ENCODE results near the gene SCAMP4.
"Not testable (repeated sequence)": the region's sequence is repeated elsewhere in the genome, so short reads cannot be mapped to it uniquely, and the experiment has no call there.

The SCAMP4 gene

DNA sequence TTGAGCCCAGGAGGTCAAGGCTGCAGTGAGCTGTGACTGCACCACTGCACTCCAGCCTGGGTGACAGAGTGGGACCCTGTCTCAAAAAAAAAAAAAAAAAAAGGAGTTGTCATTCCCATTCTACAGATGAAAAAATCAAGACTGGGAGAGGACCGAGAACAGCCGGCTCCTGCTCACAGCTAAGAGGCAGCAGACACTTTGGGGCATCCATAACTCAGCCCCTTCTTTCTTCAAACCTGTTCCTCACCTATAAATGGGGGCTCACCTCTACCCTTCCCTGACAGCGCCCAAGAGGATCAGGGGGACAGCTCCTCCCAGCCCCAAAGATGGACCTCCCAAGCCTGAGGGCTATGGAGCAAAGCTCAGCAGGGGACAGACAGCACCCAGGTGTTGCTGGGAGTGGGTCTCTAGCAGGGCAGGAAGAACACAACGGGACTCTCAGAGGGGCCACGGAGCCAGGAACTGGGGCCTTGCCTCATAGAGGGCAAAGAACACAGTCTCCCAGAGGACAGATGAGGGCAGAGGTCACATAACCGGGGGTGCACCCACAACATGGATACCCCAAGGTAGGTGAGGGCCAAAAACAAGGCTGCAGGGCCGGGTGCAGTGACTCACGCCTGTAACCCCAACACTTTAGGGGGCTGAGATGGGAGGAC is 38.4 kb upstream of the SCAMP4 start:
- DNase-seq (ENCODE audit: low read depth), result no peak

DNA sequence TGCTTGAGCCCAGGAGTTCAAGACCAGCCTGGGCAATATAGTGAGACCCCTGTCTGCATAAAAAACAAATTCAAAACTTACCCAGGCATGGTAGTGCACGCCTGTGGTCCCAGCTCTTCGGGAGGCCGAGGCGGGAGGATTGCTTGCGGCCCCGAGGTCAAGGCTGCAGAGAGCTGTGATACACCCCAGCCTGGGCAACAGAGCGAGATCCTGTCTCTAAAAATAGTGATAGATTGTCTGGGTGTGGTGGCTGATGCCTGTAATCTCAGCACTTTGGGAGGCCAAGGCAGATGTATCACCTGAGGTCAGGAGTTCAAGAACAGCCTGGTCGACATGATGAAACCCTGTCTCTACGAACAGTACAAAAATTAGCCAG is 37.9 kb upstream of the SCAMP4 start:
- DNase-seq (ENCODE audit: low read depth), result no peak

DNA sequence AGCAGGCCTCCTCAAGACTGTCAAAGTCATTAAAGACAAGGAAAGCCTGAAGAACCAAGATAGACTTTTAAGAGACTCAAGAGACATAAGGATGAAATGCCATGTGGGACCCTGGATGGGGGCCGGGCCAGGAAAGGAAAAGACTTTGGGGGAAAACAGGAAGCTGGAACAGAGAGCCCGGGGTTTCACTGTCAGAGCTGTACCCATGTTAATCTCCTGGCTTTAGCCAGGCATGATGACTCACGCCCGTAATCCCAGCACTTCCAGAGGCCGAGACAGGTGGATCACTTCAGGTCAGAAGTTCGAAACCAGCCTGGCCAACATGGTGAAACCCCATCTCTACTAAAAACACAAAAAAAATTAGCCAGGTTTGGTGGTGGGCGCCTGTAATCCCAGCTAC is 36.2 kb upstream of the SCAMP4 start:
- no peak for DNase-seq (ENCODE audit: low read depth)

DNA sequence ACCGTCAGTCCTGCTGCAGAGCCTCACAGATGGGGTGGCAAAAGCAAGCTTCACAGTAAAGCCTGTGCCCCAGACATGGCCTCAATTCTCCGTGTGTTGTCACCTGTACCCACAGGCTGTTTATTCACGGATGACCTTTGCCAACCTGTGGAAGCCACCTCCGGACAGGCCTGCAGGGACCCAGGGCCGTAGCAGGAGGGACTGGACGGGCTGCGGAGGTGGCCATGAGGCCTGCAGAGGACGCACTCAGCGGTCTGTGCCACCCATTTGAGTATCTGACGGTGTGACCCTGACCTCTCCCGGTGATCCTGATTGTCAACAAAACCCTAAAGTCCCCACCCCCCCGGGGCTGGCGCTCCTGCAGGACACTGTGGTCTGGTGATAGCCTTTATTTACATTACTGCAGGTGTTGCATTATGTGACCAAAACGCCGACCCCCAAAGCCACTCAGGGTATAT is 34.0 kb upstream of the SCAMP4 start:
- DNase-seq (ENCODE audit: low read depth), result no peak

DNA sequence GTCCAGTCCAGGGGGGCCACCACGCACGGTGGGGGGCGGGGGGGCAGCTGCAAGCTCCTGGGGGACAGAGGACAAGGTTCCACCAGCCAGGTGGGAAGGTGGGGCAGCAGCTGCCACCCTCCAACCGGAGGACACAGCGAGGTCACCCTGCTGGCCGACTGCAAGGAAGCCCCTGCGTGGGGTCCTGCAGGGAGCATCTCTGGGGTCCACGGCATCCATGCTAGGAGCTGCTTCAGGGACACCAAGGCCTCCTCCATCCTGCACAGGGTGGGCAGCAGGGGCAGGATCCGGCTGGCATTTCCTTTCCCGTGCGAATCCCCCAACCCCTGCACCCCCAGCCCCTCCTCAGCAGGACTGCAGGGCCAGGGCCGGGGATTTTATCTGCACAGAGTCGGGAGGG is 33.6 kb upstream of the SCAMP4 start:
- DNase-seq (ENCODE audit: low read depth), result no peak

DNA sequence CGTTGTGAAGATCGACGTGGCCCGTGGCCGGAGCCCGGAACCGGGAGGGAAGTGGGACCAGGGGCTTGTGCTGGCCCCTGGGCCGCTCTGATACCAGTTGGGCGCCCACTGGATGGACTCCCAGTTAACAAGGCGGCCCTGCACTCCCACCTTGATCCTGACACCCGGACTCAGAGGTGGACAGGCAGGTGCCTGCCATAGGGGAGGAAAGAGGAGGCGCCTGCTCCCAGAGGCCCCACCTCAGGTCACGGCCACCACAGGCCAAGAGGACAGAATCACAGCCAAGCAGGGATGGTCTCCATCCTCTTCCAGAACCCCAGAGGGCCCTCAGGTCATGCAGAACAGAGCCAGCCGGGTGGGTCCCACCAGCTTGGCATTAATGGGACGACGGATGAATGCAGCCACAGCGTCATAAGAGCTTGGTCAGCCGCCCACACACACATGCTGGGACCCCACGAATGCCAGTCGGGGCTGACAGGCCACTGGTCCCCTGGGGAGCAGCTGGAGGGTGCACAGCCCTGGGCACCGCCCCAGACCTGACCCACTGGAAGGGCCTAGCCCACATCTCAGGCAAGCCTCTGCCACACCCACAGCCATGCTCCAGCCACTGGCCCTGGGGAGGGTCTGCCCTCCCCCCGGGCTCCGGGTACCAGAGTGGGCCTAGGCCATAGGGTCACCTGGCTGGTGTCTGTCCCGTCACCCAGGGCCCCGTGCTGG is 32.2 kb upstream of the SCAMP4 start:
- no peak for DNase-seq (ENCODE audit: low read depth)

DNA sequence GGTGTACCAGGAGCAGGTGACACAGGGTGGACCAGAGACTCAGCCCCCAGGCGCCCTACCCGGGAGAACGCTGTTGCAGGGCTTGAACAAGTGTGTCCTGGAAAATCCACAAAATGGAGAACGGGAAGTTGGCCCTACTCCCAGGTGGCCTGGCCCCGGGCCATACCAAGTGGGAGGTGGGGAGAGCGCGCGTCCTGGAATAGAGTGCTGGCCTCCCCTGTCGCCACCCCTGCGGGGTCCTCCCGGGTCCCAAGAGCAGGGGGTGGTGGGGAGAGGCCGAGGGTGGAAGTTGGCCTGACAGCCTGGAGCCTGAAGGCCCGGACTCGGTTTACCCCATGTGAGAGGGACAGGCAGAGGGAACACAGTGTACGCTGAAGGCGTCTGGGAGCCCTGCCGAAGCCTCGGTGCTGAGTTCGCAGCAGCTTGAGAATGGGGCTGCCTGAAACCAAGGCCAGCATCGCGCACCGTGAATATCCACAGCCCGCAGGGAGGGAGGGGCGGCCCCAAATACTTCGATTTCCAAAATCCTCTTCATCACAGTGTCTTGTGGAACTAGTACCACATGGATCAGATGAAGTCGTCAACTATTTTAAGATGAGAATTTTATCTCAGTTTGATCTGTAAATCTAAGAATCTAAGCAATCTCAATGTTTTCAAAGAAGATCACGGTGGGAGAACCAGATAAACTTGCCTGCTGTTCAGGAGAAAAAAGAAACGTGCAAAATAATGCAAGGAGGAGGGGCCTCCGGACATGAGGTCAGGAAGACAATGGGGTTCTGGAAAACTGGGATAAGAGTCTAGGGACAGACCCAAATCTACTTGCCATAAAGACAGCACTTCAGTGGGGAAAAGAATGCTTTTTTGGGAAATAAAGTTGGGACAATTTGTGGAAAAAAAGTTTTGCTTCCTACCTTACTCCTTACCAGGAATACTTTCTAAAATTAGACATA is 31.4 kb upstream of the SCAMP4 start:
- no peak for DNase-seq (ENCODE audit: low read depth)

DNA sequence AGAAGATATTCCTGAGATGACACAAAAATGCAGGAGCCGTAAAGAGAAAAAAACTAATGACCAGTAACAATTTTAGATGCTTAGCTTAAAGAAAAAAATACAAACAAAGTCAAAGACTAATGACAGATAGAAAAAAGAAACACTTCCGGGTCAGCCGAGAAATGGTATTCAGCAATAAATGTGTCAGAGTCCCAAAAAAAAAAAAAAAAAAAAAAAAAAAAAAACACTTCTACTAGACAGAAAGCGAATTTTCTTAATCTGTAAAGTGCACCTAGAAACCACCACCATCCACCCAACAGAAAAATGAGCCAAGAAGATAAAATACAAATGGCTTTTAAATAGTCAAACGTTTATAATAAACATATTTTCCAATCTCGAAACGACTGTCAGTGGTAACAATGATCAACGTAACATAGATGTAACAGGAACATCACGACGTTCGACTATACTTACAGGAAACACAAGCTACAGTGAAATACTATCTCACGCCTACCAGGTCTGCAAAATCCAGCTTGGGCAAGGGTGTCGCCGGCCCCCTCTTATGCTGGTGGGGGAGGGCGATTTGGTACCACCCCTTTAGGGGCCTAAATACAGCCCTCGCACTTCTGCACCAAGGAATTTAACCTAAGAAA is 30.5 kb upstream of the SCAMP4 start:
- DNase-seq (ENCODE audit: low read depth), result no peak

DNA sequence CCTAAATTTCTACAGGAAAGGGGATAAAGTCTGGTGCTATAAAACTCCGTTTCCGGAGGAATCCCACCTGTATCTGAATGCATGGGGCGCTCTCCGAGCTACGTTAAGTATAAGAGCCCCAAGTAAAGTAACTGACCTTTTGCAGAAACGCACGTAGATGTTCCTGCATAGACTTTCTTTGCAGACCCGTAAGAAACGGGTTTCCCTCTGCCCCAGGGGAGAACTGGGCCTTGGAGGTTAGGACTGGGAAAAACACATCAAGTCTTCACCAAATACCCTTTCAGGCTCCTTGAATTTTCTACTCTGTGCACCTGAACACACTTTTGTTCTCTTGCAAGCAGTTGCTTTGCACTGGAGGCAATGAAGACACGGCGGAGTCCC is 29.9 kb upstream of the SCAMP4 start:
- not testable (repeated sequence) for DNase-seq (ENCODE audit: low read depth)

DNA sequence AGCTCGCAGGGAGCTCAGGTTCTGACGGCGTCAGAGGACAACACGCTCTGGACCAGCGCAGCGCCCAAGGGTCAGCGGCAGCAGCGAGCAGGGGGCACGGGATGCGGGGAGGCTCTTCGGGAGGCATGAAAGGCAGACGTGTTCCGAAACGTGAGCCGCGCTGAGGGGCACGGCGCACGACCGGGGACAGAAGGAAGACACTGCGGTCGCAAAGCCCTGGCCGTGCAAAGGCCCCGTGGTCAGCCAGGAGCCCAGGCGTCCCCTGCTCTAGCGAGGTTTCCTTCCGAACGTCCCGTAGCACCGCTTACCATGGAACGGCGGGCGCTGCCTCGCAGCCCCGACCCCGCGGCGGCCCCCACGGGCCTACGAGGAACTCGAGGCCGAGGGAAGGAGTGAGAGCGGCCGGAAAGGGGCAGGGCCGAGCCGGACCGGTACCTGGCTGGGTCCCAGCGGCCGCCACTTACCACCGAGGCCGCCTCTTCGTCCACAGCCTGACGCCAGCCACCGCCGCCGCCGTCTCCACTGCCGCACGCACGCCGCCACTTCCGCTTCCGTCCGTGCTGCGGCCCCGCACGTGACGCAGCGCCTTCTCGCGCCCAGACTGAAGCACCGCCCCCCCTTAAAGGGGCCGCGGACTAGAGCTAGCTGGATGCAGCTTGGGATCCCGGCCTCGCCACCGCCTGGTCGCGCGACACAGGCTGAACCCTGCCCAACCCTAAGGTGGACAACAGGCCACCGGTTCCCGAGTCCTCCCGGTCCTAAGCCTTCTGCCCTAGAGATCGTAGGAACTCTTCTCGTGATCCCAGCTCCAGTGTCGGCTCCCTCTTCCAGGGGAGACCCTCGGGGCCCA is 29.3 kb upstream of the SCAMP4 start:
- peak; percentile 82 for DNase-seq (ENCODE audit: low read depth)

DNA sequence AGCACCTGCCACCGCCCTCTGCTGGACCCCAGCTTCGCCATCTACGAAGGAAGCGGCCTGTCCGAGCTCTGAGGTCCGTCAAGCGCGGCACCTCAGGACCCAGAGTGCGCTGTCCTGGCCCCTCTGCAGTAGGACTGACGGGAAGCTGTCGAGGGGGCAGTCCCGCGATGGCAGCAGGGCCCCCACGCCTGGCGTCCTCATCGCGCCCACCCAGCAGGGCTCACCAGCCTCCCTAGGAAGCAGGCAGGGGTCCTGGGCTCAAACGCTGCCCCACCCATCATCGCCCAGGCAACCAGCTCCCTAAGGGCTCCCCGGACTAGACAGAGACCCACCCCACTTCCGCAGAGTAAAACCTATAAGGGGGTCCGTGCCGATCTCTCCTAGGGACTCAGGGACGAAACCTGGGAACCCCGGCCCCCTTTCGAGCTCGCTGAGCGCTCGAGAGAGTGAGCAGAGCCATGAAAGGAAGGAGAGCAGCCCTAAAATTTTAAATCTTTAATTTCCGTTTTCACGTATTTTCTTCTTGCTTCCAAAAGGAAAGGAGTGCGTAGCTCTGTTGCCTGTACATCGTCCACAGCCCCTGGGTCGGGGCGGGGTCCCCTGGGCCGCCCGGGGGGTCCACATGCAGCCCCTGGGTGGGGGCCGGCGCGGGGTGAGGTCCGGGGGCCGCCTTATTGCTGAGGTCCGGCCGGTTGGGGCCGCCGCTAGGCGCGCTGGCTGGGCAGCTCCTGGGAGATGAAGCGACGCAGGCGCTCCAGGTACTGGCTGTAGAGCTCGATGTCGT is 28.5 kb upstream of the SCAMP4 start:
- not testable (repeated sequence) for DNase-seq (ENCODE audit: low read depth)

DNA sequence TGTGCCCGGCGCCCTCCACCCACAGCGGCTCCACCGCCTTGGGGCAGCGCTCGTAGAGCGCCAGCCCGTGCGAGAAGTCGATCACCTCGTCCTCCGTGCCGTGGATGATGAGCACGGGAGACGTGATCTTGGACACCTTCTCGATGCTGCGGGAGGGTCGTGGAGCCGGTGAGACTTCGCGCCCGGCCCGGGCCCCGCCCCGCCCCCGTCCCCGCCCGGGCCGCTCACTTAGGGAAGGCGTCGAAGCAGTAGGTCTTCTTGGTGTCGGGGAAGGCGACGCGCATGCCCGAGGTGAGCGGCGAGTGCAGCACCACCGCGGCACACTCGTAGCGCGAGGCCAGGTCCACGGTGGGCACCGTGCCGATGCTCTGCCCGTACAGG is 27.9 kb upstream of the SCAMP4 start:
- DNase-seq (ENCODE audit: low read depth), result not testable (repeated sequence)

DNA sequence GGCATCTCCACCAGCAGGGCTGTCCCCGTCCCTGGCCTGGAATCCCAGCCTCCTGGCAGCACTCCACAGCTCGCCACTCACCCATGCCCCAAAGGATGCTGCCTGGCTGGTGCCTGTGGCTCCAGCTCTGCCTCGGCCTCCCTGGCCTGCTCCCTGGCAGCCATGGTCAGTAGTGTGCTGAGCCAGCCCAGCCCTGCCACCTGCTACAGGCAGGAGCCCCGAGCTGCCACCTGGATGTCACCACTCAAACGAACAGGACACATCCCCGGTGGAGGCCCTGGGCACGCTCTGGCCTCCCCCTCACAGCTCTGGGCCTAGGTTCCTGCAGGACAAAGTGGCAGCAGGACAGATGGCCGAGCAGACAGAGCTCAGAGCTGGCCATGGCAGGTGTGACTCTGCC is 26.6 kb upstream of the SCAMP4 start:
- not testable (repeated sequence) for DNase-seq (ENCODE audit: low read depth)

DNA sequence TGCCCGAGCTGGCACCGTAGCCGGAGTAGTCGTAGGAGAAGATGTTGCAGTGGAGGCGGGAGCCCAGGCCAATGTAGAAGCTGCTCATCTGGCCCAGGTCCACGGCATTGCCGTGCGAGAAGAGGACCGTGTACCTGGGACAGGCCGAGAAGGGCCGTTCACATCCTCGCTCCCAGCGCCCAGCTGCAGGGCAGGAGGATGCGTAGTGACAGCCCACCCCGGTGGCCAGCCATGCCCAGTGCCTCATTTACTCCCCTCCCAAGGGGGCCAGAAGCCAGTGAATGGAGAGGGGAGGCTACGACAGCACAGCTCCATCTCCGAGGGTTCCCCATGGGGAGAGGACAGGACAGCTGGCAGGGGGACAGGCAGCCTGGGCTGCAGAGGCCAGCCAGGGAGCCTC is 25.2 kb upstream of the SCAMP4 start:
- DNase-seq (ENCODE audit: low read depth), result not testable (repeated sequence)

DNA sequence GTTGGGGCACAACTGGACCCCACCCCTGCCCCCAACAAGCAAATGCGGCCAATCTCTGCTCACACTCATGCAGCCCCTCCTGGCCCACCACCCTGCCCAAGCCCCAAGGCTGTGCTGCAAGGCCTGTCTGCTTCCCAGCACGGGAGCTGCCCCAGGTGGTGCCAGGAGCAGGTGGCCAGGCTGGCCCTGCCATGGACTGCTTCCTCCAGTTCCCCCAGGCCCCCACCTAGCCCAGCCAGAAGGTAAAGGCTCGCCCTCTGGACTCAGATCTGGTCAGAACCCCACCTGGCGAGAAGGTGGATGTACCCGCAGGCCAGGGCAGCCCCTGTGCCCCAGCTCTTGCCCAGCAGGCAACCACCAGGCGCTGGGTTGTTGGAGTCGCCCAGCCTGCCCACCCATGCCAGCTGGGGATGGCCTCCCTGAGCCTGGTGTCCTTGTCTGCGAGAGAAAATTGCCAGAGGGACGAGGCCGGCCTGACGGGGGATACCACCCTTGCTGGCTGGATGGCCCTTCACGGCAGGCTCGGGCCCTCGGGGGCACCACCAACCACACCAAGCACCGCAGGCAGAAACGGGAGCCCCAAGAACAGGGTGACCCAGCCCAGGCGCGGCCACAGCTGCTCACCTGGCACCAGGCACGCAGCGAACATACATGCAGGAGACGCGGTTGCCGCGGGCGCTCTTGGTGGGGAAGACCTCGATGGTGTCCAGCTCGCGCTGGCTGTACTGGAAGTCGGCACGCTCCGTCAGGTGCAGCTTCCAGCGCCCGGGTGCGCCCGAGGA is 24.4 kb upstream of the SCAMP4 start:
- DNase-seq (ENCODE audit: low read depth), result no peak

DNA sequence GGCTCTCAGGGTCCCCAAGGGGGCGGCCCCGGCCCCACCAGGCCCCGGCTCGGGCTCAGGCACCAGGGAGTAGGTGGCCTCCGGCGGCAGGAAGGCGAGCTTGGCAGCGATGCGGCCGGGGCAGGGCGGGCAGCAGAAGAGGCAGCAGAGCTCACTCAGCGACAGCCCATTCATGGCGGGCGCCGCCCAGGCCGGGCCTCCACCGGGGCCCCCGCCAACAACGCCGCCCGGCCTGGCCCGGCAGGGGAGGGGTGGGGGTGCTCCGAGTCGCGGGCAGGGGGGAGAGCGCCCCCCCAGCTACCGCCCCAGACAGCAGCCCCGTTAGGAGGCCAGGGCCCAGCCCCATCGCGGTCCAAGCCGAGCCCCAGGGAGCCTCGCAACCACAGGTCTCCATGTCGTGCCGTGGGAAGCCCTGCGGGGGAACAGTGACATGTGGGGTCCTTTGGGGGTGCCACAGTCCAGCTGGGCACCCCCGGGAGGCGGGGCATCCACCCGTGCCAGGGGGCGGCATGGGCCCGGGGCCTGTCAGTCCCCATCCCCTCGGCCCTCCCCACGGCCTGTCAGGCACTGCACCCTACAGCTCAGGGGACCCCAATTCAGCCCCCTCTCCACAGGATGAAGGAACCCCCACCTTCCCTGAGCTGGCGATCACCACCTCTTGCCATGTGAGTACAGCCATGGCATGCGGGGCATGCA is 23.7 kb upstream of the SCAMP4 start:
- not testable (repeated sequence) for DNase-seq (ENCODE audit: low read depth)

DNA sequence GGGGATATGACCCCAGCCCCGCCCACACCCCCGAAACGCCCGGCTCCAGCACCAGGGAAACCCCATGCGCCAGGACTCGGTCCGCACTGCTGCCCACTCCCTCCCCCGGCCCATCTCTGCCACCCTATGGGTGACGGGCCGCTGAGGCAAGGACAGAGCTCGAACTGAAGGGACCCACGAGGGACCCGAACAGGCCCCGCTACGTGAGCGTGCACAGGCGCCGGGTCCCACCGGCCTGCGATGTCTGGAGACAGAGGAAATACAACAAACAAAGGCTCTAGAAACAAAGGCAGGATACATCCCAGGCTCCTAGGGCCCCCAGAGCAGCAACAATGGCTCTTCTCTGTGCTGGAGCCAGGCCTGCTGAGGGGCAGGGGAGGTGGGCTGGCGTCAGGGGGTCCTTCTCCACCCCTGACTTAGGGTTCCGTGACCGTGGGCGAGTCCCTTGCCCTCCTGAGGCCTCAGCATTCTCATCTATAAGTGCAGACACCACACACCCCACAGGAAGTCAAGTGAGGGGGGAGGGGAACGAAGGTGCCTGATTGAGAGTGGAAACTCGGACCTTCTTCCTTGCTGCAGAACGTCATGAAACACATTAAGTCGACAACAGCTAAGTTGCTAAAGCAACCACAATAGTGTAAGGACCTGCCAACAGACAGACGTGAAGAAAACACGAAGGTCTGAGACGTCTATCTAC is 23.0 kb upstream of the SCAMP4 start:
- DNase-seq (ENCODE audit: low read depth), result peak; percentile 60
